Breast epithelium (tissue), 4 donors: ENCODE results near the gene CNP. TPM values are rescaled to one million over a fixed set of nuclear protein-coding genes. Genes with fewer than 3 reads are reported as not detected.

Experiments
- DNase-seq, 2 donors: peaks; one replicate each; pipeline ENCODE4 v3.0.0-alpha.2; 2019; ENCODE audit warnings: low spot score in 2 of 2
- H3K27ac ChIP-seq, 2 donors: fragments of 200-600 bp; sonication (generic) in 1 of 2; one replicate each; pipeline ENCODE4 v1.5.1; 2016 to 2019; ENCODE audit warnings: mild to moderate bottlenecking in 1 of 2
- H3K27me3 ChIP-seq, 2 donors: fragments of 200-600 bp; sonication (generic) in 1 of 2; one replicate each; pipeline versions ENCODE4 v1.5.1 to v1.6.0; 2017 to 2019; ENCODE audit warnings: control low read depth in 1 of 2, mild to moderate bottlenecking in 1 of 2
- H3K36me3 ChIP-seq: fragments of 200-600 bp; one replicate; pipeline ENCODE4 v1.5.1; 2019
- H3K4me1 ChIP-seq, 2 donors: fragments of 200-600 bp; sonication (generic); one replicate each; pipeline ENCODE4 v1.5.1; 2016 to 2019; ENCODE audit warnings: control low read depth in 1 of 2
- H3K4me3 ChIP-seq, 3 donors: fragments of 200-600 bp; sonication (generic); 1 replicate in 2 of 3; 2 replicates in 1 of 3; pipeline ENCODE4 v1.5.1; 2016 to 2019; ENCODE audit warnings: mild to moderate bottlenecking in 3 of 3, moderate library complexity in 2 of 3
- H3K9me3 ChIP-seq, 2 donors: fragments of 200-600 bp; sonication (generic) in 1 of 2; one replicate each; pipeline ENCODE4 v1.5.1; 2016 to 2019; ENCODE audit warnings: control low read depth in 1 of 2
- CTCF ChIP-seq, 3 donors: fragments of 450-650 bp; IDR thresholded peaks; one replicate each; pipeline ENCODE4 v1.5.1; 2016 to 2017; ENCODE audit warnings: antibody characterized with exemption in 3 of 3, mild to moderate bottlenecking in 3 of 3, moderate library complexity in 3 of 3
- POLR2A ChIP-seq: fragments of 450-650 bp; IDR thresholded peaks from one replicate; pipeline ENCODE4 v1.6.1; 2016; ENCODE audit warnings: antibody characterized with exemption, mild to moderate bottlenecking, moderate library complexity
- POLR2AphosphoS5 ChIP-seq, 3 donors: sonication (generic); formaldehyde crosslinking; IDR thresholded peaks; one replicate each; pipeline ENCODE4 v1.6.1; 2017; ENCODE audit warnings: antibody characterized with exemption in 3 of 3
- intact Hi-C: fragments of 100-400 bp; cut with DNase I; formaldehyde crosslinking; loops from one replicate; pipeline ENCODE4 v1.15.1; 2023; ENCODE audit warnings: low total_unique reads
- total RNA-seq, 3 donors: library from RNA; depleted of rRNA; stranded (reverse); fragments of >200 nt; gene quantifications; one replicate each; pipeline ENCODE4 v1.1.0, GENCODE V29; 2016

Gene CNP
- total RNA-seq, 3 donors from 2014 or later = 51.8 to 55.5 (median 53.7) TPM

- Histone ChIP-seq H3K27ac (peak overlapping the region; percentile 90 to 91), H3K4me3 (peak overlapping the region; percentile 92 to 94 (median 92)), H3K27me3 (no peaks in the 10 kb centered on the region), H3K9me3 (no peaks in the 10 kb centered on the region), H3K36me3 (no peaks in the 10 kb centered on the region), H3K4me1 (peaks cover 6 to 24% of the 10 kb centered on the region in 2 donors)
- intact Hi-C loops = loop anchor here (10.0 kb wide), 2 partner anchors 57 to 137 kb away; partner anchors contain the start of gene NKIRAS2
- TF ChIP-seq CTCF (IDR thresholded peaks at IDR 0.05) (no peak), POLR2A (no peak), POLR2AphosphoS5 (IDR thresholded peaks at IDR 0.05) (no peak)
- no peak for DNase-seq
These were observed 1.5 kb downstream of the CNP start for GRCh38 chr17:41967921-41968578.

- H3K36me3 ChIP-seq = no peaks in the 10 kb centered on the region
- H3K27me3 ChIP-seq = no peaks in the 10 kb centered on the region
These were observed 2.1 kb downstream of the CNP start for GRCh38 chr17:41968676-41969075.

GRCh38 chr17:41970901-41971331, 4.3 kb downstream of the CNP start:
- H3K36me3 ChIP-seq = no peaks in the 10 kb centered on the region
- intact Hi-C loops = no loop called here
- H3K9me3 ChIP-seq = no peaks in the 10 kb centered on the region
- DNase-seq = no peak
- H3K27me3 ChIP-seq = no peaks in the 10 kb centered on the region
- peaks cover 11 to 30% of the 10 kb centered on the region in 2 donors for H3K4me1 ChIP-seq
- no peak overlapping the region for H3K4me3 ChIP-seq
- no peak for TF ChIP-seq POLR2AphosphoS5 (IDR thresholded peaks at IDR 0.05)
- TF ChIP-seq CTCF (IDR thresholded peaks at IDR 0.05) = no peak
- no peak for TF ChIP-seq POLR2A
- H3K27ac ChIP-seq = peak overlapping the region; percentile 21 to 54

More at GRCh38 chr17:41968676-41969075, 2.1 kb downstream of the CNP start:
- Histone ChIP-seq H3K27ac (peak overlapping the region; percentile 59 to 90), H3K4me1 (peaks cover 11 to 29% of the 10 kb centered on the region in 2 donors), H3K9me3 (no peaks in the 10 kb centered on the region), H3K4me3 (peak overlapping the region in 2 of 3 donors; percentile 92)
- intact Hi-C loops = loop anchor here (10.0 kb wide), 2 partner anchors 56 to 136 kb away; partner anchors contain the start of gene NKIRAS2
- no peak for DNase-seq
- TF ChIP-seq CTCF (IDR thresholded peaks at IDR 0.05) (no peak), POLR2A (no peak), POLR2AphosphoS5 (IDR thresholded peaks at IDR 0.05) (no peak)

- intact Hi-C loops = no loop called here
- H3K4me1 ChIP-seq = peaks cover 11 to 30% of the 10 kb centered on the region in 2 donors
These were observed 5.3 kb downstream of the CNP start for GRCh38 chr17:41971721-41972523.

More at GRCh38 chr17:41971721-41972523, 5.3 kb downstream of the CNP start:
- no peaks in the 10 kb centered on the region for H3K27me3 ChIP-seq
- no peaks in the 10 kb centered on the region for H3K9me3 ChIP-seq
- H3K27ac ChIP-seq = peak overlapping the region; percentile 79 to 83
- no peaks in the 10 kb centered on the region for H3K36me3 ChIP-seq
- no peak for DNase-seq
- H3K4me3 ChIP-seq = no peak overlapping the region
- TF ChIP-seq CTCF (IDR thresholded peaks at IDR 0.05) (no peak), POLR2A (no peak), POLR2AphosphoS5 (IDR thresholded peaks at IDR 0.05) (no peak)
